Ishikawa (cell line): Measurements from ENCODE around the gene BLOC1S2.

Experiments
- EGR1 ChIP-seq: IDR thresholded peaks from 2 replicates; pipeline ENCODE4 v1.6.1; 2012
- EP300 ChIP-seq: IDR thresholded peaks from 2 replicates; pipeline ENCODE4 v1.6.1; 2012; ENCODE audit warnings: borderline replicate concordance
- RAD21 ChIP-seq: IDR thresholded peaks from 2 replicates; pipeline ENCODE4 v1.6.1; 2012; ENCODE audit warnings: low read depth
- TAF1 ChIP-seq: IDR thresholded peaks from 2 replicates; pipeline ENCODE4 v1.6.1; 2012; ENCODE audit warnings: low read depth, mild to moderate bottlenecking
- TCF12 ChIP-seq: IDR thresholded peaks from 2 replicates; pipeline ENCODE4 v1.6.1; 2012; ENCODE audit warnings: low read depth
- YY1 ChIP-seq: IDR thresholded peaks from 2 replicates; pipeline ENCODE4 v1.6.1; 2012; ENCODE audit warnings: low read depth
- TF ChIP-seq, protein P1 (sequence below): IDR thresholded peaks from 2 replicates; pipeline ENCODE4 v1.6.1; 2012; ENCODE audit warnings: low read depth, mild to moderate bottlenecking

DNA sequence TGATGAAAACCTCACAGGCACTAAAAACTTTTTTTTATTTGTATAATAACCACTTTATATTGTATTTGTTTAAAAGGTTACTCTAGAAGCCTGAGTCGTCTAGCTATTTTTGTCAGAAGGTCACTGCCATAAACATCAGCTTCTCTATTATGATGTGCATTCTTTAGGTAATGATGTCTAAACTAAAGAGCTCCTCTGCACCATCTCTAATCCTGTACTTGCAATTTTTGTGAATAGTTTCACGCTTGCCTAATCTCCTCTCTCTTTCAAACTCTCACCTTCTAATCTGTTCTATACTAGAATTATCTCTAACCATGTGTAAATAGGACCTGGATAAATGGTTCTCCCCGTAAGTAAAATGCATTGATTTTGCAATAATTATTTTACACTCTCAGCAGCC, 46.6 kb downstream of the BLOC1S2 start:
- TF ChIP-seq, protein P1, sequence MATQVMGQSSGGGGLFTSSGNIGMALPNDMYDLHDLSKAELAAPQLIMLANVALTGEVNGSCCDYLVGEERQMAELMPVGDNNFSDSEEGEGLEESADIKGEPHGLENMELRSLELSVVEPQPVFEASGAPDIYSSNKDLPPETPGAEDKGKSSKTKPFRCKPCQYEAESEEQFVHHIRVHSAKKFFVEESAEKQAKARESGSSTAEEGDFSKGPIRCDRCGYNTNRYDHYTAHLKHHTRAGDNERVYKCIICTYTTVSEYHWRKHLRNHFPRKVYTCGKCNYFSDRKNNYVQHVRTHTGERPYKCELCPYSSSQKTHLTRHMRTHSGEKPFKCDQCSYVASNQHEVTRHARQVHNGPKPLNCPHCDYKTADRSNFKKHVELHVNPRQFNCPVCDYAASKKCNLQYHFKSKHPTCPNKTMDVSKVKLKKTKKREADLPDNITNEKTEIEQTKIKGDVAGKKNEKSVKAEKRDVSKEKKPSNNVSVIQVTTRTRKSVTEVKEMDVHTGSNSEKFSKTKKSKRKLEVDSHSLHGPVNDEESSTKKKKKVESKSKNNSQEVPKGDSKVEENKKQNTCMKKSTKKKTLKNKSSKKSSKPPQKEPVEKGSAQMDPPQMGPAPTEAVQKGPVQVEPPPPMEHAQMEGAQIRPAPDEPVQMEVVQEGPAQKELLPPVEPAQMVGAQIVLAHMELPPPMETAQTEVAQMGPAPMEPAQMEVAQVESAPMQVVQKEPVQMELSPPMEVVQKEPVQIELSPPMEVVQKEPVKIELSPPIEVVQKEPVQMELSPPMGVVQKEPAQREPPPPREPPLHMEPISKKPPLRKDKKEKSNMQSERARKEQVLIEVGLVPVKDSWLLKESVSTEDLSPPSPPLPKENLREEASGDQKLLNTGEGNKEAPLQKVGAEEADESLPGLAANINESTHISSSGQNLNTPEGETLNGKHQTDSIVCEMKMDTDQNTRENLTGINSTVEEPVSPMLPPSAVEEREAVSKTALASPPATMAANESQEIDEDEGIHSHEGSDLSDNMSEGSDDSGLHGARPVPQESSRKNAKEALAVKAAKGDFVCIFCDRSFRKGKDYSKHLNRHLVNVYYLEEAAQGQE: no peak
- TF ChIP-seq EGR1: no peak
- no peak for TF ChIP-seq TAF1
- no peak for TF ChIP-seq TCF12
- TF ChIP-seq EP300: no peak
- no peak for TF ChIP-seq RAD21
- TF ChIP-seq YY1: no peak
